Amniotic stem cell (primary cell): ENCODE results near the gene ASIC3.
"Not testable (repeated sequence)": the region's sequence is repeated elsewhere in the genome, so short reads cannot be mapped to it uniquely, and the experiment has no call there.

Experiments
- DNase-seq: peaks from one replicate; lab custom pipeline; 2025; lab: John Stamatoyannopoulos, UW

ASIC3 gene

DNA sequence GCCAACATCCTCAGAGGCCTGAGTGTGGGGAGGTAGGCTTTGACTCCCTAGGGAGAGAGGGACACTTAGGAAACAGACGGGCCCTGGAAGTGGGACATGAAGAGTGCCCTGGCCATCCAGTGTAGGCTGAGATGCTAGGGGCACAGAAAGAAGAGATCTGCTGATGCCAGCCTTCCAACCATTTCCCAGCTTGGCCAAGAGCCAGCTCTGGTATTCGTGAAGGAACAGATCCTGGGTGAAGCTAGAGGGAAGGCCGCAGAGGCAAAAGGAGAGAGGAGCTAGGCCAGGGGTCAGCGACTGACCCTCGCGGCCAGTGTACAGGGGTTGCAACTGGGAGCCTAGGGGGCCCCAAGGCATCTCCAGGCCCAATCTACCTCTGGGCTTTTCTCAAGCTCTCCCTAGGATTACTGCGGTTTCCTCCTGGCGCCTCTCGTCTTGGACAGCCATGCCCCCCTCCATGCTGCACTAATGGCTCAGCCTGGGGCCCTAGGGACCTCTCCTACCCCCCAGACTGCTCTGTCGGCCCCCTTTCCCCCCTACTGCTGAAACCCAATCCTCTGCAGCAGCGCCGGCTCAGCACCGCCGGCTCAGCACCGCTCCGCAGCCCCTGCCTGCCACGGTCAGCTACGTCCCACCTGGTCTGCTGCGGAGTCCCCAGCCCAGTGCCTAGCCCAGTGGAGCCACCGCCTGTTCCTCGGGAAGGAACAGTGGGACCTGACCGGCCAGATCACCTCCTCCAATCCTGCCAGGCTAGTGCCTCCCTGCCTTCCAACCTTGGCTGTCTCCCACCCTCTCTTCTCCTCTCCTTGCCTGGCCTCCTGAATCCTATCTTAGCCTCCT lies at the start of gene ASIC3:
Gene ASIC3 (plus strand): TSS at position 556 of the 840 bp plus-strand sequence. CDS start 355 bp downstream, outside the sequence.
- no peak for DNase-seq

DNA sequence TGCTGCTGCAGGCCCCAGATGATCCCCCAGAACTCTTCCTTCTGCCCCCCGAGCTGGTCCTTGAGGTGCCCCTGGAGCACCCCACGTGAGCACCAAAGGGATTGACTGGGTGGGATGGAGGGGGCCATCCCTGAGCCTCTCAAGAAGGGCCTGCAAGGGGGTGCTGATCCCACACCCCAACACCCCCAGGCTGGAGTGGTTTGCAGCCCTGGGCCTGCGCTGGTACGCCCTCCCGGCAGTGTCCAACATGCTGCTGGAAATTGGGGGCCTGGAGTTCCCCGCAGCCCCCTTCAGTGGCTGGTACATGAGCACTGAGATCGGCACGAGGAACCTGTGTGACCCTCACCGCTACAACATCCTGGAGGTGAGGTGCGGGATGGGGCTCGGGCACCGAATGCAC lies 49.3 kb upstream of the ASIC3 start:
- DNase-seq = no peak

DNA sequence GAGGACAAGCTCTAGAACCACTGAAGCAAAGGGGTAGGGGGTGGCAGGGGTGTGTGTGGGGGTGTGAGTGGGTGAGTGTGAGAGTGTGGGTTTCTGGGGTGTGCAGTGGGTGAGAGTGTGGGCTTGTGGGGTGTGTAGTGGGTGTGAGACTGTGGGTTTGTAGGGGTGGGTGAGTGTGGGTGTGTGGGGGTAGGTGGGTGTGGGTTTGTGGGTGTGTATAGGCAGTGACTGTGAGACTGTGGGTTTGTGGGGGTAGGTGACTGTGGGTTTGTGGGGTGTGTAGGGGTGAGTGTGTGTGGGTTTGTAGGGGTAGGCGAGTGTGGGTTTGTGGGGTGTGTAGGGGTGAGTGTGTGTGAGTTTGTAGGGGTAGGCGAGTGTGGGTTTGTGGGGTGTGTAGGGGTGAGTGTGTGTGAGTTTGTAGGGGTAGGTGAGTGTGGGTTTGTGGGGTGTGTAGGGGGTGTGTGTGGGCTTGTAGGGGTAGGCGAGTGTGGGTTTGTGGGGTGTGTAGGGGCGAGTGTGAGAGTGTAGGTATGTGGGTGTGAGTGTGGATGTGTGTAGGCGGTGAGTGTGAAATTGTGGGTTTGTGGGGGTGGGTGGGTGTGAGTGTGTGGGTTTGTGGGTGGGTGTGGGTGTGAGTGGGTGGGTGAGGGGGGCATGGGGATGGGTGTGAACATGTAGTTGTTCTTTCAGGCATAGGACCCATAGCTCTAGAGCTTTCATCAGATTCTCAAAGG lies 48.7 kb upstream of the ASIC3 start:
- DNase-seq = no peak

DNA sequence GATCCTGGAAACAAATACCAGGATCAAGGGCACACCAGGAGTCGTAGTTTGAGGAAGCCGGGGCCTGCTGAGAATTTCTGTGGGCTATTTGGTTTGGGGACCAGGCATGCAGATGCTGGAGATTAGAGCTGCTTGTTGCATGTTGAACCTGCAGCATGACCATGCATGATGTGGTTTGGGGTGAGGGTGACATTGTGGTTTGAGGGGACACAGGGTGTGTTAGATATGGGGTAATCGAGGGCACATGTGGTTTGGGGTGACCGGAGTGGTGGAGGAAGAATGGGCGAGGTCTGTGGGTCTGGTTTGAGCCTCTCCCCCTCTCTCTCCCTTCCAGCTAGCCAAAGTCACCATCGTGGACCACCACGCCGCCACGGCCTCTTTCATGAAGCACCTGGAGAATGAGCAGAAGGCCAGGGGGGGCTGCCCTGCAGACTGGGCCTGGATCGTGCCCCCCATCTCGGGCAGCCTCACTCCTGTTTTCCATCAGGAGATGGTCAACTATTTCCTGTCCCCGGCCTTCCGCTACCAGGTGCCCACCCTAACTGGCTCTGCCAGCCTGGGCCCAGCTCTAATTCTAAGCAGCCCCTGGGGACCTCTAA lies 47.3 kb upstream of the ASIC3 start:
- DNase-seq = no peak

DNA sequence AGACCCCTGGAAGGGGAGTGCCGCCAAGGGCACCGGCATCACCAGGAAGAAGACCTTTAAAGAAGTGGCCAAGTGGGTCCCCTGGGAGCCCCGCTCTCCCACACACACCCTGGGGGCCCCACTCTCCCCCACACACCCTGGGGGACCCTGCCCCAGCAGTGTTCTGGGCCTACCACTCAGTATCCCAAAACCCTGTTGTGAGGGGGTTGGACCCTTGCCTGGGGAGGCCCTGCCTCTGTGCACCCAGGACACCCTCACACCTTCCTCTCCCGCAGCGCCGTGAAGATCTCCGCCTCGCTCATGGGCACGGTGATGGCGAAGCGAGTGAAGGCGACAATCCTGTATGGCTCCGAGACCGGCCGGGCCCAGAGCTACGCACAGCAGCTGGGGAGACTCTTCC lies 46.8 kb upstream of the ASIC3 start:
- no peak for DNase-seq

DNA sequence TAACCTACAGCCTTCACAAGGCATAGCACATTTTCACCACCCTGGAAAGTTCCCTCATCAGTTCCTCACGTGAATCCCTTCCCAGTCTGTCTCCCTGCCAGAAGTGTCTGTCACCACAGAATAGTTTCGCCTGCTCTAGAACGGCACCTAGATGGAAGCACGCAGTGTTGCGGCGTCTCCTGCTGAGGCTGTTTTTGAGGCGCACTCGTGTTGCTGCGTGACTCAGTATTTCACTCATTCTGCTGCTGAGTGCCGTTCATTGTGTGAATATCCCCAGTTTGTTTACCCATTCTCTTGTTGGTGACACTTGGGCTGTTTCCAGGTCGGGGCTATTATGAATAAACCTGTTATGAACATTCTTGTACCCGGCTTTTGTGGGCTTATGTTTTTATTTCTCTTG lies 44.8 kb upstream of the ASIC3 start:
- DNase-seq = no peak

DNA sequence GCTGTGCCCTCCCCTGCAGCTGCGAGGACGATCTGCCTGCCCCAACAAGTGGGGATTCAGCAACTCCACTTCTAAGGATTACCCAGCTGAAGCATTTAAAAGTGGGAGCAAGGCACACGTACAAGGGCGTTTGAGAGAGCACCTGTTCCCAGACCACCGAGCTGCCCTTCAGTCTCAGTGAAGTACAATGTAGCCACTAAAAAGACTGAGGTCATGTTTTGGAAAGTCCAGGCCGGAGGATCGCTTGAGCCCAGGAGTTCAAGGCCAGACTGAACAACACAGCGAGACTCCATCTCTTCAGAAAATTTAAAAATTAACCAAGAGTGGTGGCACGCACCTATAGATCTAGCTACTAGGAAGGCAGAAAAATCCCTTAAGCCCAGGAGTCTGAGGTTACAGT lies 42.8 kb upstream of the ASIC3 start:
- no peak for DNase-seq

DNA sequence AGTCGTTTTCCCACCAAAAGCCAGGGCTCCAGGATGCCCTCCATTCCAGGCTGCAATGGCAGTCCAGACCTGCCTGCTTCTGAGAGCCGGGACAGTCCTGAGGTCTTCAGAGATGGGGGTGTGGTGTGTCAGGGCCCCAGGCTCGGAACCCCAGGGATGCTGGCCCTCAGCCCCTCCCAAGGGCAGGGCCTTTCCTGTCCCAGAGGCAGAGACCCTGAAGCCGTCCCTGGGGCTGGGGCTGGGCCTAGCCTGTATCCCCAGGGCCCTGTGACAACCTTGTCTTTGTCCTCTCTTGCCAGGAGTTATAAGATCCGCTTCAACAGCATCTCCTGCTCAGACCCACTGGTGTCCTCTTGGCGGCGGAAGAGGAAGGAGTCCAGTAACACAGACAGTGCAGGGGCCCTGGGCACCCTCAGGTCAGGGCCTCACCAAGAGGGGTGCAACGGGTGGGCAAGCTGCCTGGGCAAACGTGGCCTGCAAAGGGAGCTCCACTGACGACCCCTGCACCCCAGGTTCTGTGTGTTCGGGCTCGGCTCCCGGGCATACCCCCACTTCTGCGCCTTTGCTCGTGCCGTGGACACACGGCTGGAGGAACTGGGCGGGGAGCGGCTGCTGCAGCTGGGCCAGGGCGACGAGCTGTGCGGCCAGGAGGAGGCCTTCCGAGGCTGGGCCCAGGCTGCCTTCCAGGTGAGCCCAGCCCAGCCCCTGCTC lies 41.6 kb upstream of the ASIC3 start:
- DNase-seq = no peak

DNA sequence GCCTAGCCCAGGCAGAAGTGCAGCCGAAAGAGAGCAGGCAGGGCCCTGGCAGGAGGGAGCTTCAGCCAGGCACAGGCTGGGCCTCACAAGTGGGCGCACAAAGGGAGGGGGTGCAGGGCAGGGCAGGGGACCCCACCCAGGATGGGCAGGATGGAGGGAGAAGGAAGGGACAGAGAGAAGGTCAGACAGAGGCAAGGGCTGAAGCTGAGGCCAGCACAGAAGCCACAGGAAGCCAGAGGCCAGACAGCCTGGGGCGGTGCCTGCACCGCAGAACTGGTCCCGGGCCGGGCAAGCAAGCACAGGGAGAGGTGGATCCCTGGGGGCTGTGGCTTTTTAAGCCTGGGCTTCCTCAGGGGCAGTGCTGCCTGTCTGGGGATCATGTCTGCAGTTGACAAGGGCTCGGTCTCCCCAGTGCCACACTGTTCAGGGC lies 40.8 kb upstream of the ASIC3 start:
- DNase-seq = no peak

DNA sequence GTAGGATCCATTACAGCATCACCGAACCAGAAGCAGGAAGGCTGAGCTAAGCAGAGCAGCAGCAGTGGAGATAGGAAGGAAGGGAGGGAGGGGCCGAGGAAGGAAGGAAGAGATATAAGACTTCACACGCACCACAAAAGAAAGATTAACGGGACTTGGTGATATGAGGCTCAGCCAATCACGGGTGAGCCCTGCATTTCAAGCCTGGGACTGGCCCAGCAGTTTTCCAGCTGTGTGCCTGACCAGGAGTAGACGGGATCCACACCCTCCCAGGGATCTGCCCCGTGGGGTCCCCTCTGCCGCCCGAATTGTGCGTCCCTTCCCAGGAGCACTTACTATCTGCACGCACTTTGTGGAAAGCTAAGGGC lies 40.2 kb upstream of the ASIC3 start:
- DNase-seq = no peak

DNA sequence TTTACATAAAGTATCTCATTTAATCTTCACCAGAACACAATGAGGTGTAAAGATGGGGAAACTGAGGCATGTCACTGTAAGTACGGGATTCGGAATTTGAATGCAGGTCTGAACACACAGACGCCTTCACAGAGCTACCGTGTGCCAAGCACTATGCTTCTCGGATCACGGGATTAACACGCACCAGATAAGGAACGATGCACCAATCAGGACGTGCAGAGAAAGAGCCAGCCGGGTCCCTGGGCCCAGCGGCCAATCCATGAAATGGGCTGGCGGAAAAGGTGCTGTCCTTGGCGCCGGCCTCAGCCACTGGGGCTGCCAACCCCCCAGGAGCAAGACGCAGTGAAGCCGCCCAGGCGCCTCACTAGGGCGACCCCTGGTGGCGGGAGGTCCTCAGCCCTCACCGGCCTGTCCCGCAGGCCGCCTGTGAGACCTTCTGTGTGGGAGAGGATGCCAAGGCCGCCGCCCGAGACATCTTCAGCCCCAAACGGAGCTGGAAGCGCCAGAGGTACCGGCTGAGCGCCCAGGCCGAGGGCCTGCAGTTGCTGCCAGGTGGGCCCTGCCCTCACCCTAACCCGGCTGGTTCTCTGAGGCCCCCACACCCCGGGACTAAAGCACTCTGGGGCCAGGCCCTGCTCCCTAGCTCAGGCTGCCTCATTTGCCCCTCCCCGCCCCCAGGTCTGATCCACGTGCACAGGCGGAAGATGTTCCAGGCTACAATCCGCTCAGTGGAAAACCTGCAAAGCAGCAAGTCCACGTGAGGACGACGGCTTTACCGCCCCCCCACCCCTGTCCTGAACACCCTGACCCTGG lies 39.6 kb upstream of the ASIC3 start:
- DNase-seq = no peak

DNA sequence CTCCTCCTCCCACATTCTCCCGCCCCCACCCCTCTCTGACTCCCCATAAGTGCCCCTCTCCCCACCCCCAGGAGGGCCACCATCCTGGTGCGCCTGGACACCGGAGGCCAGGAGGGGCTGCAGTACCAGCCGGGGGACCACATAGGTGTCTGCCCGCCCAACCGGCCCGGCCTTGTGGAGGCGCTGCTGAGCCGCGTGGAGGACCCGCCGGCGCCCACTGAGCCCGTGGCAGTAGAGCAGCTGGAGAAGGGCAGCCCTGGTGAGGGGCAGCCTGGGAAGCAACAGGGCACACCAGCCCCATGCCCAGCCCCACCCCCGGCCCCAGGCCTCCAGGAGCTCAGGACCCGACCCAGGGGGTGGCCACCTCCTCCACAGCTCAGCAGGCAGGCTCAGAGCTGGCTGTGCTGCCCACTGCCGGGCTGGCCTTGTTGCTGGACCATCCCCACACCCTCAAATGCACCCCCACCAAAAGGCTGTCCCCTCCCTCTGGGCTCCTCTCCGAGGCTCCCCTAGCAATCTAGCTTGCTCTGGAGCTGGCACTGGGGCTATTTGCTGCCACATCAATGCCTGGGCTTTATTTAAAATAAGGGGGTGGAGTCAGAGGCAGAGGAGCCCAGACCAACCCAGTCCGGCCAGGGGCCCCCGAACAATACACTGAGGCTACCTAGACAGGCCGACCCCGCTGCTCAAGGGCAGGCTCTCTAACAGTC lies 38.8 kb upstream of the ASIC3 start:
- DNase-seq = no peak

DNA sequence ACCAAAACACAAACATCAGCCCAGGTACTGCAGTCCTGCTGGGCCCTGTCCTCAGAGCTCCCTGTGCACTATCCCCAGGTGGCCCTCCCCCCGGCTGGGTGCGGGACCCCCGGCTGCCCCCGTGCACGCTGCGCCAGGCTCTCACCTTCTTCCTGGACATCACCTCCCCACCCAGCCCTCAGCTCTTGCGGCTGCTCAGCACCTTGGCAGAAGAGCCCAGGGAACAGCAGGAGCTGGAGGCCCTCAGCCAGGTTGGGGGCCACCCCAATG lies 38.4 kb upstream of the ASIC3 start:
- DNase-seq = no peak

DNA sequence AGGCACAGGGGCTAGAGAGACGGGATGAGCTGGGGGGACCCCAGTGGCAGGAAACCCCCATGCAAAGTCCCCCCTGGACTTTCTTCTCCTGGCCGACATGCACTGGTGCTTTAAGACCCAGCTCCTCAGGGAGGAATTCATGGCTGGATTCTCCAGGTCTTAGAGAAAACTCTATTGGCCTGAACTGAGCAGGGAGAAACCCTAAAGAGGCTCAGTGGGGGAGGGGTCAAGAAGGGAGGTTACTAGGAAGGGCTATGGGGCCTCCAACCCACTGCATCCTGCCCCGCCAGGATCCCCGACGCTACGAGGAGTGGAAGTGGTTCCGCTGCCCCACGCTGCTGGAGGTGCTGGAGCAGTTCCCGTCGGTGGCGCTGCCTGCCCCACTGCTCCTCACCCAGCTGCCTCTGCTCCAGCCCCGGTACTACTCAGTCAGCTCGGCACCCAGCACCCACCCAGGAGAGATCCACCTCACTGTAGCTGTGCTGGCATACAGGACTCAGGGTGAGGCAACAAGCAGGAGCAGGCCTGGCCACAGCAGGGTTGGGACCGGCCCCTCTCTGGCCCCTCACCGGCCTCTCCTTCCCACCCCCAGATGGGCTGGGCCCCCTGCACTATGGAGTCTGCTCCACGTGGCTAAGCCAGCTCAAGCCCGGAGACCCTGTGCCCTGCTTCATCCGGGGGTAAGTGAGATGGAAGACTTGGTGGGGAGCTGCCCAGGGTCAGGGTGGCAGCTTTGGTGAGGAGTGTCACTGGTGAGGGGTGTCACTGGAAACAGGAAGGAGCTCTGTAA lies 37.8 kb upstream of the ASIC3 start:
- no peak for DNase-seq

DNA sequence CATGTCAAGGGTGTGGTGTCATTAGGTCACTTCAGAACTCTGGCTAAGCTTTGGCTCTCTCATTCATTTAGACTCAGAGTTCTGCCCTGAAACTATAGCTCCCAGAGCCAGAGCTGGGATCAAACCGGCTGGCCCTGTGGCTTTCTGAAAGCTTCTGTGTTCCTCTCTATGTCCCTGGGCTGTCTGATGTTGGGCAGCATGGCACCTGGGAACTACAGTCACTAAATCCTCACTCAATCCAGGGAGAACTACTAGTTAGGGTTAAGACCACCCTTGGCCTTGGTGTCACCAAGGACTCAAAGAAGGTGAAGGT lies 37.3 kb upstream of the ASIC3 start:
- no peak for DNase-seq

DNA sequence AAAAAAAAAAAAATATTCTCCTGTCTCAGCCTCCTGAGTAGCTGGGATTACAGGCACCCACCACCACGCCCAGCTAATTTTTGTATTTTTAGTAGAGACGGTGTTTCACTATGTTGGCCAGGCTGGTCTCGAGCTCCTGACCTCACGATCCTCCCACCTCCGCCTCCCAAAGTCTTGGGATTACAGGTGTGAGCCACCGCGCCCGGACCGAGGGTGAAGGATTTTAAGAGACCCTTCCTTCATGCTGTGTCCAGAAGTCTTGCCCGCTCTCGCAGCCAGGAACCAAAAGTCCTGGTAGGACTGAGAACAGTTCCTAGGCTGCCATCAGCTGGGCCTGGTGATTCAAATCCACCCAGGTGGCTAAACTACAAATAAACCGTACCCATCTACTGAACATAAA lies 36.7 kb upstream of the ASIC3 start:
- DNase-seq = not testable (repeated sequence)

DNA sequence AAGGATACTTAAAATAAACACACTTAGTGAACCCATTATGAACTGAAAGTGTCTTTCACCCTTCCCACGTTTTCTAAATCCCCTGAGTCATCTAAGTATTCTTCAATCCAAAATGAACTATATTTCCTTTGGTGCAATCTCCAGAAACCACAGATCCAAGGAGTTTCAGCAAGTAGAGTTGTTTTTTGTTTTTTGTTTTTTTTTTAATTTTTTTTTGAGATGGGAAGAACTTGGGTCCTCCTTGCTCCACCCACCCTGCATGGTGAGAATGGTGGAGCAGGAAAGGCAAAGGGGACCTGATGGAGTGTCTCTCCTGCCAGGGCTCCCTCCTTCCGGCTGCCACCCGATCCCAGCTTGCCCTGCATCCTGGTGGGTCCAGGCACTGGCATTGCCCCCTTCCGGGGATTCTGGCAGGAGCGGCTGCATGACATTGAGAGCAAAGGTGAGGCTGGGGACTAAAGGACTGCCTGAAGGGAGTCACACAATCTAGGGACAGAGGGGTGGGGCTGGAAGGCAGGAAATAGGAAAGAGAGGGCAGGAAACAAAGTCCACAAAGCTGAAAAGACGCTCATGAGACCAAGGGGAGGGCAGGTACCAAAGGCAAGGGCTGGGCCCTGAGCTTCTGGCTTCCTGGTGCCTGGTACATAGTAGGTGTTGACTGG lies 36.2 kb upstream of the ASIC3 start:
- no peak for DNase-seq

DNA sequence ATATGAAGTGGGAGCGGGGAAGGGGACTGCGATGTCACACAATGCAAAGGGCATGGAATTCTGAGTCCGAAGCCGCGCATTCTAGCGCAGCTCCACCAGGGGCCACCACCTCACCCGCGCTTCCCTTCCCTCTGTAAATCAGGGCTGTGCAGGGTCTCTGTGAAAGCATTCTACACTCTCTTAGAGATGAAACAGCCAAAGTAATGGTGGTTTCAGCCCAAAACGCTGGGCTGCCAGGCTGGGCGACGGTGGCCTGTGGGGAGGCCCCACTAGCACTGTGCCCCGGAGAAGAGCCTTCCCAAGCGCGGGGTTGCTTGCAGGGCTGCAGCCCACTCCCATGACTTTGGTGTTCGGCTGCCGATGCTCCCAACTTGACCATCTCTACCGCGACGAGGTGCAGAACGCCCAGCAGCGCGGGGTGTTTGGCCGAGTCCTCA lies 35.4 kb upstream of the ASIC3 start:
- DNase-seq = no peak

DNA sequence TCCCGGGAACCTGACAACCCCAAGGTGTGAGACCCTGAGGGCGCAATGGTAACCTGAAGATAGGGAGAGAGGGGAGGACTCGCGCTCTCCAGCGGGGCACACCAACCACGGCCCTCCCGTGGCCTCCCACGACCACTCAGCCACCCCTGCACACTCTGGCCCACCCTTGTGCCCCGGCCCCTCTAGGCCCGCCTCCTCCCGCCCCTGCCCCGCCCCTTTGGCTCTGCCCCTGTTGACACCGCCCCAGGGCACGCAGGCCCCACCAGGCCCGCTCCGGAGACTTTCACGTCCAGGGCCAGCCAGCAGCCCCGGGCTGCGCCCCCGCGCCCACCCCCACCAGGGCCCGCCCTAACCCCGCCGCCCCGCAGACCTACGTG lies 35.0 kb upstream of the ASIC3 start:
- no peak for DNase-seq
